Measurements from ENCODE around the gene SERPINB4. TPM values are rescaled to one million over a fixed set of nuclear protein-coding genes. Genes with fewer than 3 reads are reported as not detected.
"Not testable (repeated sequence)": the region's sequence is repeated elsewhere in the genome, so short reads cannot be mapped to it uniquely, and the experiment has no call there.

SERPINB4 gene
- total RNA-seq, 1 donor from 2014 or later: not detected

GRCh38 chr18:63681449-63682340, 37.6 kb upstream of the SERPINB4 start:
- no peak for DNase-seq (ENCODE audit: low spot score in 2 of 2, unreplicated experiment in 2 of 2)
- Mint-ChIP-seq H3K36me3 (no peaks in the 10 kb centered on the region), H3K9me3 (peaks cover 6% of the 10 kb centered on the region), H3K27me3 (ENCODE audit: low read depth) (no peaks in the 10 kb centered on the region), H3K4me3 (no peak overlapping the region), H3K27ac (no peak overlapping the region), H3K4me1 (peaks cover 10% of the 10 kb centered on the region)
- no peak for TF ChIP-seq CTCF (IDR thresholded peaks at IDR 0.05; ENCODE audit: unreplicated experiment)

- no peaks in the 10 kb centered on the region for H3K36me3 Mint-ChIP-seq
- no peak for DNase-seq (ENCODE audit: low spot score in 2 of 2, unreplicated experiment in 2 of 2)
- no peaks in the 10 kb centered on the region for H3K27me3 Mint-ChIP-seq (ENCODE audit: low read depth)
- H3K9me3 Mint-ChIP-seq: peaks cover 4% of the 10 kb centered on the region
- TF ChIP-seq CTCF (IDR thresholded peaks at IDR 0.05; ENCODE audit: unreplicated experiment): no peak
- H3K4me1 Mint-ChIP-seq: peaks cover 10% of the 10 kb centered on the region
- H3K27ac Mint-ChIP-seq: no peak overlapping the region
- H3K4me3 Mint-ChIP-seq: no peak overlapping the region
Observed at GRCh38 chr18:63679820-63680606, 36.0 kb upstream of the SERPINB4 start.

DNA sequence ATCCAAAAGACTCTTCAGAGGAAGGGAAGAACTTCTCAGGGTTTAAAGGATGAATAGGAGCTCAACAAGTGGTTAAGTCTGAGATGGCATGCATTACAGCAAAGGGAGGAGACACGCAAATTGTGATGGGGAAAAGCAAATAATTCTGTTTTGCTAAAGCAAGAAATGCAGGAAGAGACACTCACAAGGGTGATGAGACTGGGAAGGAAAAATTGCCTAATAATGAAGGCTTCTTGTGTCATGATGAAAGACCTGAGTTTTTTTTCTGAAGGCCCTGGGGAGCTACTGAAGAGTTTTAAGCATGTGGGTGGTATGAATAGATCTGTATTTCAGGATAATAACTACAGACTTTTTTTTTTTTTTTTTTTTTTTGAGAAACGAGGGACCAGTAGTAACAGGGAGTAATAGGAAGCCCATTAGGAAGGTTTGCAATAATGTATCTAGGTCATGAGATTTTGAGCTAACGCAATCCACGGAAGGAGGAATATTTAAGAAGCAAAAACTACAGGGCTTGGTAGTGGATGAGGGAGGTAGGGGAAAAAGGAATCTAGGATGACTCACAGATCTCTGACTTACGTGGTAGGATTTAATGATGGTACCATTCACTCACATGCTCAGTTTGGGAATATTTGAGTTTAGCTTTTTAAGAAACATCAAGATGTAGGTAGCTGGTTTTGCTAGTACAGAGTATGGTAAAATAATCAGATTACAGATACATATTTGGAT, 33.6 kb upstream of the SERPINB4 start:
- DNase-seq (ENCODE audit: low spot score in 2 of 2, unreplicated experiment in 2 of 2): no peak
- peaks cover 4% of the 10 kb centered on the region for H3K9me3 Mint-ChIP-seq
- no peaks in the 10 kb centered on the region for H3K36me3 Mint-ChIP-seq
- no peak overlapping the region for H3K4me3 Mint-ChIP-seq
- H3K27me3 Mint-ChIP-seq (ENCODE audit: low read depth): peaks cover 4% of the 10 kb centered on the region
- no peak overlapping the region for H3K27ac Mint-ChIP-seq
- no peak for TF ChIP-seq CTCF (IDR thresholded peaks at IDR 0.05; ENCODE audit: unreplicated experiment)
- H3K4me1 Mint-ChIP-seq: no peaks in the 10 kb centered on the region

- Mint-ChIP-seq H3K4me1 (no peaks in the 10 kb centered on the region), H3K36me3 (no peaks in the 10 kb centered on the region), H3K27me3 (ENCODE audit: low read depth) (peaks cover 4% of the 10 kb centered on the region), H3K27ac (no peak overlapping the region), H3K4me3 (no peak overlapping the region), H3K9me3 (peaks cover 7% of the 10 kb centered on the region)
- DNase-seq (ENCODE audit: low spot score in 2 of 2, unreplicated experiment in 2 of 2): no peak
- TF ChIP-seq CTCF (IDR thresholded peaks at IDR 0.05; ENCODE audit: unreplicated experiment): no peak
Observed at GRCh38 chr18:63676526-63677323, 32.7 kb upstream of the SERPINB4 start.

GRCh38 chr18:63664571-63664970, 20.5 kb upstream of the SERPINB4 start:
- no peaks in the 10 kb centered on the region for H3K27me3 Mint-ChIP-seq (ENCODE audit: low read depth)
- TF ChIP-seq CTCF (IDR thresholded peaks at IDR 0.05; ENCODE audit: unreplicated experiment): no peak
- no peak overlapping the region for H3K4me3 Mint-ChIP-seq
- H3K9me3 Mint-ChIP-seq: peaks cover 36% of the 10 kb centered on the region
- H3K27ac Mint-ChIP-seq: no peak overlapping the region
- no peaks in the 10 kb centered on the region for H3K4me1 Mint-ChIP-seq
- no peak for DNase-seq (ENCODE audit: low spot score in 2 of 2, unreplicated experiment in 2 of 2)
- no peaks in the 10 kb centered on the region for H3K36me3 Mint-ChIP-seq

GRCh38 chr18:63661750-63662149, 17.7 kb upstream of the SERPINB4 start, which contains the start of gene SERPINB3:
Gene SERPINB3 (minus strand): TSS chr18:63661893. CDS start chr18:63661216, 677 bp downstream.
- H3K27me3 Mint-ChIP-seq (ENCODE audit: low read depth); H3K36me3 Mint-ChIP-seq; H3K4me3 Mint-ChIP-seq; DNase-seq (ENCODE audit: low spot score in 2 of 2, unreplicated experiment in 2 of 2); H3K27ac Mint-ChIP-seq; H3K4me1 Mint-ChIP-seq: not testable (repeated sequence)
- H3K9me3 Mint-ChIP-seq: peaks cover 28% of the 10 kb centered on the region

GRCh38 chr18:63658920-63659319, 14.9 kb upstream of the SERPINB4 start:
- not testable (repeated sequence) for H3K36me3 Mint-ChIP-seq; H3K4me1 Mint-ChIP-seq; H3K27me3 Mint-ChIP-seq (ENCODE audit: low read depth); H3K27ac Mint-ChIP-seq; DNase-seq (ENCODE audit: low spot score in 2 of 2, unreplicated experiment in 2 of 2); H3K4me3 Mint-ChIP-seq; H3K9me3 Mint-ChIP-seq

Data from mesothelial cell of epicardium (in vitro differentiated cells).